A549 (cell line): ENCODE results near the gene KCTD3. TPM values are rescaled to one million over a fixed set of nuclear protein-coding genes. Genes with fewer than 3 reads are reported as not detected.

Experiments used
- ATAC-seq, 2 experiments: fragments of 200-7000 bp in 1 of 2; fragments of >200 bp in 1 of 2; cut with Nextera tagmentation in 1 of 2; cut with Tn5 transposase in 1 of 2; 3 replicates each; pipeline versions ENCODE4 v1.8.0 to v1.9.1; 2018 to 2020; ENCODE audit warnings: mild to moderate bottlenecking in 1 of 2, moderate library complexity in 1 of 2
- CTCF ChIA-PET: fragments of 300-600 bp; sonication (Branson Sonifier 250); formaldehyde crosslinking; extraction: SDS; loops from one replicate; lab custom pipeline; 2021; ENCODE audit warnings: antibody characterized with exemption, inconsistent platforms; lab: Yijun Ruan, JAX
- POLR2A ChIA-PET: fragments of 350-600 bp; formaldehyde crosslinking; extraction: SDS; loops from one replicate; lab custom pipeline; 2021; ENCODE audit warnings: antibody characterized with exemption, inconsistent platforms; lab: Yijun Ruan, JAX
- DNase-seq, 2 experiments: peaks; one replicate each; pipeline versions ENCODE4 v3.0.0 to v3.0.0-alpha.2; 2011 to 2016; ENCODE audit warnings: low read depth in 1 of 2, low spot score in 1 of 2
- FAIRE-seq: peaks from 2 replicates; lab custom pipeline; 2011; peaks lifted over from hg19 to GRCh38; lab: Jason Lieb, UNC
- H3K27ac ChIP-seq, 2 experiments: fragments of >200 bp; sonication (Bioruptor Twin); formaldehyde crosslinking; 3 replicates each; pipeline ENCODE4 v1.5.1; 2016 to 2017
- H3K4me1 ChIP-seq: fragments of >200 bp; sonication (Bioruptor Twin); formaldehyde crosslinking; 3 replicates; pipeline ENCODE4 v1.6.1; 2016
- H3K4me2 ChIP-seq: fragments of >200 bp; sonication (Bioruptor Twin); formaldehyde crosslinking; 3 replicates; pipeline ENCODE4 v1.6.1; 2016
- H3K4me3 ChIP-seq: fragments of >200 bp; sonication (Bioruptor Twin); formaldehyde crosslinking; 3 replicates; pipeline ENCODE4 v1.5.1; 2016
- H3K9me3 ChIP-seq: fragments of >200 bp; sonication (Bioruptor Twin); formaldehyde crosslinking; 3 replicates; pipeline ENCODE4 v1.6.1; 2016
- BHLHE40 ChIP-seq: IDR thresholded peaks from 2 replicates; pipeline ENCODE4 v1.6.1; 2012; ENCODE audit warnings: low read depth, low read length, inconsistent platforms
- CTCF ChIP-seq: fragments of >200 bp; sonication (Bioruptor Twin); formaldehyde crosslinking; IDR thresholded peaks from 3 replicates; pipeline ENCODE4 v1.5.1; 2016
- E2F6 ChIP-seq: IDR thresholded peaks from 2 replicates; pipeline ENCODE4 v1.6.1; 2012; ENCODE audit warnings: low read depth, borderline replicate concordance
- ESRRA ChIP-seq: fragments of 150-350 bp; IDR thresholded peaks from 2 replicates; pipeline ENCODE4 v1.6.1; 2014; ENCODE audit warnings: mild to moderate bottlenecking, low read length, borderline replicate concordance
- FOSB ChIP-seq: fragments of 250-450 bp; sonication (Bioruptor Pico); IDR thresholded peaks from 2 replicates; pipeline ENCODE4 v1.5.0; 2020; ENCODE audit warnings: mild to moderate bottlenecking, moderate library complexity
- FOSL2 ChIP-seq, 2 experiments: fragments of 450-650 bp in 1 of 2; fragments of >200 bp in 1 of 2; sonication (Bioruptor Twin) in 1 of 2; formaldehyde crosslinking; IDR thresholded peaks; 2 replicates each; pipeline versions ENCODE4 v1.5.0 to v1.6.1; 2016 to 2020; ENCODE audit warnings: mild to moderate bottlenecking in 1 of 2, moderate library complexity in 1 of 2
- FOXS1 ChIP-seq: fragments of 250-450 bp; sonication (Bioruptor Pico); IDR thresholded peaks from 2 replicates; pipeline ENCODE4 v1.5.0; 2020; ENCODE audit warnings: mild to moderate bottlenecking, moderate library complexity
- HDAC2 ChIP-seq: fragments of 200-600 bp; sonication (generic); IDR thresholded peaks from 2 replicates; pipeline ENCODE4 v1.6.1; 2016
- HEYL ChIP-seq: fragments of 250-450 bp; sonication (Bioruptor Pico); IDR thresholded peaks from 2 replicates; pipeline ENCODE4 v1.8.0; 2021; ENCODE audit warnings: mild to moderate bottlenecking, moderate library complexity
- HOXA7 ChIP-seq: fragments of 250-450 bp; sonication (Bioruptor Pico); IDR thresholded peaks from 2 replicates; pipeline ENCODE4 v1.5.0; 2020; ENCODE audit warnings: mild to moderate bottlenecking, moderate library complexity
- HOXB5 ChIP-seq: fragments of 250-450 bp; sonication (Bioruptor Pico); IDR thresholded peaks from 2 replicates; pipeline ENCODE4 v1.5.0; 2020; ENCODE audit warnings: mild to moderate bottlenecking, moderate library complexity
- KDM5A ChIP-seq: fragments of 200-600 bp; sonication (generic); IDR thresholded peaks from 2 replicates; pipeline ENCODE4 v1.6.1; 2016; ENCODE audit warnings: antibody characterized with exemption, mild to moderate bottlenecking
- MAFK ChIP-seq: fragments of 450-650 bp; IDR thresholded peaks from 2 replicates; pipeline ENCODE4 v1.6.1; 2014; ENCODE audit not compliant: partially characterized antibody
- MYC ChIP-seq: IDR thresholded peaks from 2 replicates; pipeline ENCODE4 v1.6.1; 2012; ENCODE audit warnings: mild to moderate bottlenecking, inconsistent platforms, low read length, improper control_type of control experiment, borderline replicate concordance
- NFE2L2 ChIP-seq: fragments of 150-350 bp; conservative IDR thresholded peaks from 2 replicates; pipeline ENCODE4 v1.6.1; 2014; ENCODE audit warnings: low read length
- RCOR1 ChIP-seq: fragments of 150-350 bp; IDR thresholded peaks from 2 replicates; pipeline ENCODE4 v1.6.1; 2014; ENCODE audit warnings: antibody characterized with exemption, low read length, low read depth
- REST ChIP-seq: fragments of 200-600 bp; sonication (generic); IDR thresholded peaks from 2 replicates; pipeline ENCODE4 v1.6.1; 2016; ENCODE audit warnings: antibody characterized with exemption, mild to moderate bottlenecking, moderate library complexity
- TP53 ChIP-seq: fragments of 250-450 bp; sonication (Bioruptor Pico); IDR thresholded peaks from 2 replicates; pipeline ENCODE4 v1.5.0; 2021; ENCODE audit warnings: mild to moderate bottlenecking, moderate library complexity
- ZC3H11A ChIP-seq: fragments of 450-650 bp; IDR thresholded peaks from 2 replicates; pipeline ENCODE4 v1.6.1; 2014; ENCODE audit warnings: antibody characterized with exemption, mild to moderate bottlenecking
- ZFP36 ChIP-seq: fragments of 450-650 bp; IDR thresholded peaks from 2 replicates; pipeline ENCODE4 v1.6.1; 2014; ENCODE audit warnings: borderline replicate concordance; ENCODE audit not compliant: partially characterized antibody
- WGBS: methylation state at CpG from one replicate; pipeline ENCODE4 v1.1.6; 2017; ENCODE audit errors: missing lambda C conversion rate; 5-methylcytosine and 5-hydroxymethylcytosine counted together
- polyA plus RNA-seq, 4 experiments: library from polyadenylated mRNA; depleted of rRNA in 3 of 4; stranded (reverse); fragments of >200 nt; fragmentation: RNase III in 1 of 4; extraction: RNeasy Plus Mini Kit Qiagen cat#74134 plus additional on column Dnase treatment in 1 of 4; gene quantifications; 2 replicates in 3 of 4; 3 replicates in 1 of 4; pipeline ENCODE4 v1.2.3, GENCODE V29; 2011 to 2017

Gene KCTD3
- polyA plus RNA-seq, 2 of the 4 experiments (the other 2 are of a cell fraction) = 33.0 to 69.4 TPM

- ATAC-seq (no peak), DNase-seq (no peak), FAIRE-seq (no peak)
- Histone ChIP-seq H3K27ac (no peak overlapping the region), H3K9me3 (no peaks in the 10 kb centered on the region), H3K4me3 (no peak overlapping the region), H3K4me1 (peaks cover 12% of the 10 kb centered on the region), H3K4me2 (no peak overlapping the region)
- TF ChIP-seq BHLHE40 (no peak), FOXS1 (no peak), ZFP36 (no peak), MAFK (no peak), KDM5A (no peak), CTCF (no peak), TP53 (CRISPR knock-in tag) (no peak), ESRRA (no peak), HDAC2 (no peak), FOSB (CRISPR knock-in tag) (no peak), FOSL2 (IDR thresholded peaks at IDR 0.05) (no peak), FOSL2 (CRISPR knock-in tag; IDR thresholded peaks at IDR 0.05) (no peak), HOXA7 (CRISPR knock-in tag) (no peak), RCOR1 (no peak), REST (no peak)
- ChIA-PET CTCF (no interaction called here), POLR2A (no interaction called here)
Observed at GRCh38 chr1:215597961-215598360, 30.9 kb downstream of the KCTD3 start.

- ATAC-seq (no peak), FAIRE-seq (no peak), DNase-seq (no peak)
- no peak overlapping the region for H3K4me2 ChIP-seq
- CTCF ChIA-PET = interaction anchor here (0.6 kb wide), 1 partner anchor 1221 kb away, joined by 3 read pairs; no protein-coding TSS in a partner anchor
- no peak overlapping the region for H3K27ac ChIP-seq
- no peak overlapping the region for H3K4me3 ChIP-seq
- peaks cover 8% of the 10 kb centered on the region for H3K4me1 ChIP-seq
- POLR2A ChIA-PET = no interaction called here
- 96% methylated on average over 3 of the region's 3 CpGs for WGBS
- TF ChIP-seq HOXA7 (CRISPR knock-in tag) (no peak), E2F6 (no peak), KDM5A (no peak), ESRRA (no peak), MYC (no peak), HOXB5 (CRISPR knock-in tag) (no peak), HEYL (CRISPR knock-in tag) (no peak), NFE2L2 (no peak), ZC3H11A (no peak)
- TF ChIP-seq, all 56 proteins: peak for 0
- H3K9me3 ChIP-seq = no peaks in the 10 kb centered on the region
Observed at GRCh38 chr1:215599418-215600074, 32.4 kb downstream of the KCTD3 start.
